Measurements from ENCODE around the gene MPPED1.

DNA sequence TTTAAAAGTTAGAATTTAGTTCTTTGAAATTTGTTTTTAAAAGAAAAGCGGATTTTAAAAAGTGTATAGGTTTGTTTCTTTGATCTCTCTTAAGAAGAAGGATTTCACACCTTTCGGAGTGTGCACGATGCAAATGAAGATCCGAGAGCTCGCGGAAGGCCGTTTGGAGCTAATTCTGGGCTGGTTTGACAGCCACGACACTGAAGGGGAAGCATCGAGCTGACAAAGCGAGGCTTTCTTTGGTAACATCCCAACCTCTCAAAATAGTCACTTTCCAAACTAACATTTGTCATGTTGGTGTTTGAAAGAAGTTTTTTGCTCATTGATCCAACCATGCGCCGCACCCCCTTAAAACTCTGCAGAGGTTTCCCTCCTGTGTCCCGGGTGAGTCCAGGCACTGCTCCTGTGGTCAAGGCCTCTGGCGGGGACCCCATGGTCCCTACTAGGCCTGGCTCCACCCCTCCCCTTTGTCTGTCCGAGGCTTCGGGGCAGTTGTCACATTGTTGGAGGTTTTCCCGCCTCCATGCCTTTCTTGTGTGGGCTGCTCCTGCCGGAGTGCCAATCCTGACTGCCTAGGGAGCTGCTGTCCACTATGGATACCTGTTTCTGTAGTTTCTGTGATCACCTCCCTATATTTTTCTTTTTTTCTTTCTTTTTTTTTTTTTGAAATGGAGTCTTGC is 39.7 kb downstream of the MPPED1 start:
- no peak for TF ChIP-seq CTCF (IDR thresholded peaks at IDR 0.05)
- TF ChIP-seq EP300 (IDR thresholded peaks at IDR 0.05), result no peak
- TF ChIP-seq POLR2A (IDR thresholded peaks at IDR 0.05), result no peak

Data from upper lobe of left lung (tissue), 4 donors.